GM12878 (cell line): ENCODE measurements around the gene SNN. TPM values are rescaled to one million over a fixed set of nuclear protein-coding genes. Genes with fewer than 3 reads are reported as not detected.
A peak's percentile ranks its signal among the peaks of the same experiment; 100 is the strongest.

Source experiments
- CBX3 ChIP-seq: fragments of 200-600 bp; sonication (generic); IDR thresholded peaks from 2 replicates; pipeline ENCODE4 v1.6.1; 2016; ENCODE audit warnings: low read depth, borderline replicate concordance
- CBX5 ChIP-seq: sonication (generic); IDR thresholded peaks from 2 replicates; pipeline ENCODE4 v1.6.1; 2016; ENCODE audit warnings: low read depth, moderate library complexity, mild to moderate bottlenecking, inconsistent platforms
- E2F8 ChIP-seq: fragments of 450-650 bp; IDR thresholded peaks from 2 replicates; pipeline ENCODE4 v1.6.1; 2018; ENCODE audit warnings: mild to moderate bottlenecking, low read depth, moderate library complexity; ENCODE audit not compliant: partially characterized antibody
- ETV6 ChIP-seq, 2 experiments: fragments of 450-650 bp in 1 of 2; IDR thresholded peaks in 1 of 2; conservative IDR thresholded peaks in 1 of 2; 2 replicates each; pipeline ENCODE4 v1.6.1; 2014; ENCODE audit warnings: antibody characterized with exemption in 1 of 2, borderline replicate concordance in 1 of 2, low read depth in 1 of 2, mild to moderate bottlenecking in 1 of 2, moderate library complexity in 1 of 2
- MAX ChIP-seq: IDR thresholded peaks from 2 replicates; pipeline ENCODE4 v1.6.1; 2012; ENCODE audit warnings: low read depth, low read length, improper control_type of control experiment
- MTA3 ChIP-seq: IDR thresholded peaks from 2 replicates; pipeline ENCODE4 v1.6.1; 2012; ENCODE audit warnings: low read length, inconsistent platforms, borderline replicate concordance
- RELA ChIP-seq: fragments of 450-650 bp; IDR thresholded peaks from 2 replicates; pipeline ENCODE4 v1.8.0; 2014; ENCODE audit warnings: borderline replicate concordance; ENCODE audit not compliant: partially characterized antibody
- SP1 ChIP-seq: IDR thresholded peaks from one replicate; pipeline ENCODE4 v1.6.1; 2011; ENCODE audit warnings: low read depth, low read length
- SPI1 ChIP-seq: IDR thresholded peaks from 2 replicates; pipeline ENCODE4 v1.6.1; 2011; ENCODE audit warnings: low read depth, mild to moderate bottlenecking, low read length, moderate library complexity, borderline replicate concordance; ENCODE audit not compliant: insufficient read depth
- ZSCAN29 ChIP-seq: fragments of 450-650 bp; IDR thresholded peaks from 2 replicates; pipeline ENCODE4 v1.6.1; 2017; ENCODE audit warnings: mild to moderate bottlenecking, moderate library complexity
- polyA plus RNA-seq, 11 experiments: library from polyadenylated mRNA; depleted of rRNA in 4 of 11; unstranded in 6 of 11; stranded (reverse) in 5 of 11; fragments of >200 nt; fragmentation: Nextera tagmentation in 4 of 11; fragmentation: Illumina TruSeq in 1 of 11; extraction: Ambion mirVana in 4 of 11; extraction: Trizol in 1 of 11; gene quantifications; 1 replicate in 1 of 11; 2 replicates in 10 of 11; pipeline versions ENCODE4 v1.2.1 to v1.2.3, GENCODE V29; 2011 to 2016; ENCODE audit warnings: inconsistent platforms in 2 of 11, missing spikeins in 2 of 11, low read depth in 1 of 11
- total RNA-seq, 4 experiments: library from RNA; depleted of rRNA in 3 of 4; stranded (reverse); fragments of >200 nt in 3 of 4; fragmentation: Illumina TruSeq in 1 of 4; extraction: Trizol in 1 of 4; gene quantifications; 2 replicates each; pipeline versions ENCODE4 v1.2.1 to v1.2.3, GENCODE V29; 2013 to 2021
- TF ChIP-seq, protein P1 (sequence below): fragments of 450-650 bp; IDR thresholded peaks from 2 replicates; pipeline ENCODE4 v1.6.1; 2017; ENCODE audit warnings: mild to moderate bottlenecking
- TF ChIP-seq, protein P2 (sequence below): fragments of 450-650 bp; IDR thresholded peaks from 2 replicates; pipeline ENCODE4 v1.6.1; 2017; ENCODE audit warnings: mild to moderate bottlenecking, moderate library complexity
- TF ChIP-seq, protein P3 (sequence below): IDR thresholded peaks from 2 replicates; pipeline ENCODE4 v1.6.1; 2011; ENCODE audit warnings: borderline replicate concordance, low read depth, mild to moderate bottlenecking, moderate library complexity, low read length; ENCODE audit not compliant: insufficient read depth, poor library complexity, severe bottlenecking
- TF ChIP-seq, protein P4 (sequence below), 3 experiments: IDR thresholded peaks in 2 of 3; conservative IDR thresholded peaks in 1 of 3; 2 replicates each; pipeline ENCODE4 v1.5.1; 2011; ENCODE audit warnings: low read depth in 3 of 3, low read length in 3 of 3, mild to moderate bottlenecking in 3 of 3, control low read depth in 2 of 3, moderate library complexity in 2 of 3, inconsistent platforms in 1 of 3, mixed read lengths in 1 of 3; ENCODE audit not compliant: control insufficient read depth in 2 of 3, insufficient read depth in 1 of 3; ENCODE audit errors: extremely low read depth in 1 of 3

SNN gene
- total and polyA plus RNA-seq, 10 of the 15 experiments (the other 5 are each of a cell fraction or from before 2014, with no cell fraction given): 2.2 to 43.4 (median 27.8) TPM

- TF ChIP-seq, protein P1, sequence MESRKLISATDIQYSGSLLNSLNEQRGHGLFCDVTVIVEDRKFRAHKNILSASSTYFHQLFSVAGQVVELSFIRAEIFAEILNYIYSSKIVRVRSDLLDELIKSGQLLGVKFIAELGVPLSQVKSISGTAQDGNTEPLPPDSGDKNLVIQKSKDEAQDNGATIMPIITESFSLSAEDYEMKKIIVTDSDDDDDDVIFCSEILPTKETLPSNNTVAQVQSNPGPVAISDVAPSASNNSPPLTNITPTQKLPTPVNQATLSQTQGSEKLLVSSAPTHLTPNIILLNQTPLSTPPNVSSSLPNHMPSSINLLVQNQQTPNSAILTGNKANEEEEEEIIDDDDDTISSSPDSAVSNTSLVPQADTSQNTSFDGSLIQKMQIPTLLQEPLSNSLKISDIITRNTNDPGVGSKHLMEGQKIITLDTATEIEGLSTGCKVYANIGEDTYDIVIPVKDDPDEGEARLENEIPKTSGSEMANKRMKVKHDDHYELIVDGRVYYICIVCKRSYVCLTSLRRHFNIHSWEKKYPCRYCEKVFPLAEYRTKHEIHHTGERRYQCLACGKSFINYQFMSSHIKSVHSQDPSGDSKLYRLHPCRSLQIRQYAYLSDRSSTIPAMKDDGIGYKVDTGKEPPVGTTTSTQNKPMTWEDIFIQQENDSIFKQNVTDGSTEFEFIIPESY: no peak
- TF ChIP-seq, protein P2, sequence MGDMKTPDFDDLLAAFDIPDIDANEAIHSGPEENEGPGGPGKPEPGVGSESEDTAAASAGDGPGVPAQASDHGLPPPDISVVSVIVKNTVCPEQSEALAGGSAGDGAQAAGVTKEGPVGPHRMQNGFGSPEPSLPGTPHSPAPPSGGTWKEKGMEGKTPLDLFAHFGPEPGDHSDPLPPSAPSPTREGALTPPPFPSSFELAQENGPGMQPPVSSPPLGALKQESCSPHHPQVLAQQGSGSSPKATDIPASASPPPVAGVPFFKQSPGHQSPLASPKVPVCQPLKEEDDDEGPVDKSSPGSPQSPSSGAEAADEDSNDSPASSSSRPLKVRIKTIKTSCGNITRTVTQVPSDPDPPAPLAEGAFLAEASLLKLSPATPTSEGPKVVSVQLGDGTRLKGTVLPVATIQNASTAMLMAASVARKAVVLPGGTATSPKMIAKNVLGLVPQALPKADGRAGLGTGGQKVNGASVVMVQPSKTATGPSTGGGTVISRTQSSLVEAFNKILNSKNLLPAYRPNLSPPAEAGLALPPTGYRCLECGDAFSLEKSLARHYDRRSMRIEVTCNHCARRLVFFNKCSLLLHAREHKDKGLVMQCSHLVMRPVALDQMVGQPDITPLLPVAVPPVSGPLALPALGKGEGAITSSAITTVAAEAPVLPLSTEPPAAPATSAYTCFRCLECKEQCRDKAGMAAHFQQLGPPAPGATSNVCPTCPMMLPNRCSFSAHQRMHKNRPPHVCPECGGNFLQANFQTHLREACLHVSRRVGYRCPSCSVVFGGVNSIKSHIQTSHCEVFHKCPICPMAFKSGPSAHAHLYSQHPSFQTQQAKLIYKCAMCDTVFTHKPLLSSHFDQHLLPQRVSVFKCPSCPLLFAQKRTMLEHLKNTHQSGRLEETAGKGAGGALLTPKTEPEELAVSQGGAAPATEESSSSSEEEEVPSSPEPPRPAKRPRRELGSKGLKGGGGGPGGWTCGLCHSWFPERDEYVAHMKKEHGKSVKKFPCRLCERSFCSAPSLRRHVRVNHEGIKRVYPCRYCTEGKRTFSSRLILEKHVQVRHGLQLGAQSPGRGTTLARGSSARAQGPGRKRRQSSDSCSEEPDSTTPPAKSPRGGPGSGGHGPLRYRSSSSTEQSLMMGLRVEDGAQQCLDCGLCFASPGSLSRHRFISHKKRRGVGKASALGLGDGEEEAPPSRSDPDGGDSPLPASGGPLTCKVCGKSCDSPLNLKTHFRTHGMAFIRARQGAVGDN: peak; percentile 60; the same call in 1 of the 2 replicates
- TF ChIP-seq CBX3: no peak
- no peak for TF ChIP-seq SP1
- TF ChIP-seq ETV6 (conservative IDR thresholded peaks at IDR 0.05 in 1 of 2, IDR thresholded peaks at IDR 0.05 in 1 of 2; ENCODE audit: borderline replicate concordance in 1 of 2, low read depth in 1 of 2): peak in 1 of 2 experiments; percentile 73; a peak in 1 of 4 replicates
- peak; percentile 47; the same call in 1 of the 2 replicates for TF ChIP-seq MAX
- no peak for TF ChIP-seq ZSCAN29
- TF ChIP-seq RELA: no peak
- no peak for TF ChIP-seq E2F8
- peak; percentile 95 for TF ChIP-seq SPI1
- peak; percentile 78; the same call in 1 of the 2 replicates for TF ChIP-seq MTA3
- TF ChIP-seq, protein P3, sequence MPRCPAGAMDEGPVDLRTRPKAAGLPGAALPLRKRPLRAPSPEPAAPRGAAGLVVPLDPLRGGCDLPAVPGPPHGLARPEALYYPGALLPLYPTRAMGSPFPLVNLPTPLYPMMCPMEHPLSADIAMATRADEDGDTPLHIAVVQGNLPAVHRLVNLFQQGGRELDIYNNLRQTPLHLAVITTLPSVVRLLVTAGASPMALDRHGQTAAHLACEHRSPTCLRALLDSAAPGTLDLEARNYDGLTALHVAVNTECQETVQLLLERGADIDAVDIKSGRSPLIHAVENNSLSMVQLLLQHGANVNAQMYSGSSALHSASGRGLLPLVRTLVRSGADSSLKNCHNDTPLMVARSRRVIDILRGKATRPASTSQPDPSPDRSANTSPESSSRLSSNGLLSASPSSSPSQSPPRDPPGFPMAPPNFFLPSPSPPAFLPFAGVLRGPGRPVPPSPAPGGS: no peak
- no peak for TF ChIP-seq CBX5
- TF ChIP-seq, protein P4, sequence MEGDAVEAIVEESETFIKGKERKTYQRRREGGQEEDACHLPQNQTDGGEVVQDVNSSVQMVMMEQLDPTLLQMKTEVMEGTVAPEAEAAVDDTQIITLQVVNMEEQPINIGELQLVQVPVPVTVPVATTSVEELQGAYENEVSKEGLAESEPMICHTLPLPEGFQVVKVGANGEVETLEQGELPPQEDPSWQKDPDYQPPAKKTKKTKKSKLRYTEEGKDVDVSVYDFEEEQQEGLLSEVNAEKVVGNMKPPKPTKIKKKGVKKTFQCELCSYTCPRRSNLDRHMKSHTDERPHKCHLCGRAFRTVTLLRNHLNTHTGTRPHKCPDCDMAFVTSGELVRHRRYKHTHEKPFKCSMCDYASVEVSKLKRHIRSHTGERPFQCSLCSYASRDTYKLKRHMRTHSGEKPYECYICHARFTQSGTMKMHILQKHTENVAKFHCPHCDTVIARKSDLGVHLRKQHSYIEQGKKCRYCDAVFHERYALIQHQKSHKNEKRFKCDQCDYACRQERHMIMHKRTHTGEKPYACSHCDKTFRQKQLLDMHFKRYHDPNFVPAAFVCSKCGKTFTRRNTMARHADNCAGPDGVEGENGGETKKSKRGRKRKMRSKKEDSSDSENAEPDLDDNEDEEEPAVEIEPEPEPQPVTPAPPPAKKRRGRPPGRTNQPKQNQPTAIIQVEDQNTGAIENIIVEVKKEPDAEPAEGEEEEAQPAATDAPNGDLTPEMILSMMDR (IDR thresholded peaks at IDR 0.05 in 2 of 3, conservative IDR thresholded peaks at IDR 0.05 in 1 of 3; ENCODE audit: control insufficient read depth in 2 of 3, extremely low read depth in 1 of 3, insufficient read depth in 1 of 3, low read depth in 3 of 3, low read length in 3 of 3): no peak
Observed at GRCh38 chr16:11689031-11689840, 21.0 kb downstream of the SNN start (continued).
